SH-SY5Y (cell line): ENCODE results near the gene GRIN2A.

Source experiments
- GATA2 ChIP-seq: IDR thresholded peaks from 2 replicates; pipeline ENCODE4 v1.6.1; 2011; ENCODE audit warnings: mild to moderate bottlenecking, low read depth, low read length
- GATA3 ChIP-seq: IDR thresholded peaks from 2 replicates; pipeline ENCODE4 v1.6.1; 2011; ENCODE audit warnings: low read depth, mild to moderate bottlenecking, low read length, moderate library complexity

The GRIN2A gene

DNA sequence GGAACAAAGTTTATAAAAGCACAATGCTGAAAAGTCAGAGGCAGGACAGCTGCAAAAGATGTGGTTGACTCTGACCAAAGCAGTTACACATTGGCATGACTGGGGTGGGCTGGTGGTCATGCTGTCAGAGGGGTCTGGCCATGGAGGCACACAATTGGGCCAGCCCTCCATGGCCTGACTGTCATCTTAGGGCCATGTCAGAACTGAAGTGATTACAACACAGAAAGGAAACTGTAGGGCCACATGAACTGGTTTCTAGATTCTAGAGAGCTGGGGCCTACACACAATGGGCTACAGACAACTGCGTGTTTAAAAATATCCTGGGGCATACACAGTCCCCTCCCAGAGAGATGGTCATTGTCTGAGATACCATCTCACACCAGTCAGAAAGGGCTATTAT lies 380.6 kb downstream of the GRIN2A start:
- TF ChIP-seq GATA2 (no peak), GATA3 (no peak)

DNA sequence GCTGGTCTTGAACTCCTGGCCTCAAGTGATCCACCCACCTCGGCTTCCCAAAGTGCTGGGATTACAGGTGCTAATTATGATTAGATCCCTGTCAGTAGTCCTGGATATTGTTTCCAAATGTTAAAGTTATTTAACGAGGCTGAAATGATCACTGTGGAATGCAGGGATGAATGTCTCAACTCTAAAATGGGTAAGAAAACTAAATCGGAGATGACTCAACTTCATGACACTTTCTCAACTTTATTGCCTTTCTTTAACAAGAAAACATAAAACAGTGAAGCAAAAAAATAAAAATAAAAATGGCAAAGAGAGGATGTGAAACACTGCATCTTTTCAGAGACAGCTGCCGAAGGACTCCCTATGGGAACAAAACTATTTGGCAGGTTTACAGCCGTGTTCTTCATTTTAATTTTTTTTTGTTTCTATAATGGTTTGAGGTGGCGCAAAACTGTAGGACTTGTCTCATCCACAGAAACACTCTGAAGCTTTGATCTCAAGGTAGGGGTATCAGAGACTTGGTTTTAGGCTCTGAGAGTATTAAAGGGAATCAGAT lies 382.0 kb downstream of the GRIN2A start:
- TF ChIP-seq GATA2 (no peak), GATA3 (no peak)

DNA sequence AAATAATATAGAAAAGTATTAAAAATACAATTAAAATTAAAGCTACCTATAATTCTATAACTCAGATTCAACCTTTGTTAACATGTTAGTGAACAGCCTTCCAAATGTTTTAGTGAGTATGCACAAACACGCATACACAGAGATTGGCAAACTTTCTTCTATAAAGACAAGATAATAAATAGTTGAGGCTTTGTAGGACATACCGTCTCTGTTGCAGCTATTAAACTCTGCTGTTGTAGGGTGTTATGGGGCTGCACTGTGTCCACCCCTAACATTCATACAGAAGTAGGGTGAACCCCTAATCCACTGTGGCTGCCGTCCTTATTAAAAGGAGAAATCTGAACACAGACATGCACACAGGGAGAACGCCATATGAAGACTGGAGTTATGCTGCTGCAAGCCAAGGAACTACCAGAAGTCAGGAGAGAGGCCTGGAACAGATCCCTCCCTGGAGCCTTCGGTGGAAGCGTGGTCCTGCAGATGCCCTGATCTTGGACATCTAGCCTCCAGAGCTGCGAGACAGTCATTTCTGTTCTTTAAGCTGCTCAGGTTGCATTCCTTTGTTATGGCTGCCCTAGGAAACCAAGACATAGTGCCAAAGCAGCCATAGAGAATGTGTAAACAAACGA lies 383.2 kb downstream of the GRIN2A start:
- TF ChIP-seq GATA2: no peak
- TF ChIP-seq GATA3: no peak

DNA sequence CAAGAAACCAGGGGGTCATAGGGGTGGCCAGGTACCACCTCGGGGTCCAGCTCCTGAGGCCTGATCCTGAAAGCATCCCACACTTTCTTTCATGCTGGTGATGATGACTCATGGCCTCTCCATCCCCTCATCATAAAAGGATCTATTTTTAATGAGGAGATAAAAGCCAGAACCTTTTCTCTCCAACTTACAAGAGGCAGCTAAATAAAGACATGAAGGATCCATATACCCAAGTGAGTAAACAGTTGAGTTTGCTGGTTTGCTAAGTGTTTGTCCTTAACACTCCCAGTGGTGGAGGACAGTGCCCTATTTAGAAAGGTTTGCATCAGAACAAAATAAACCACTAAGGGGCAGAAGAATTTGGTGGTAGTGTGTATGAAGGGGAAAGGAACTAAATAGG lies 383.8 kb downstream of the GRIN2A start:
- TF ChIP-seq GATA2 (no peak), GATA3 (no peak)

DNA sequence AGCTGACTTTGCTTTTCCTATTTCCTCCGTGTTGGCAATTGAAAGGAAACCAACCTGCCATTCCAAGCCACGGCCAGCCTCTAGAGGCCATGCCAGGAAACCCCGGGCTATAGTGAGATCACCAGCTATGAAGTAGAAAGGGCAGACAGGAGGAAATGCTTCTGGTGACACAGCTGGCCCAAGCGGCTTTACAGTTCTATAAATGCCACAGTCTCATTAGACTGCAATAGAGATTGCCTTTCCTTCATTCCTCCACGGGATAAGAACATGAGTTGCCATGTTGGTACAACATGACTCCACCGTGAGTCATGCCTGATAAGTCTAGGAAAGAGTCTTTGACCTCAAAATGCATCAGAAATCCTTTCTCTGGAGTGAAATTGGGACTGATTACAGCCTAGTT lies 384.9 kb downstream of the GRIN2A start:
- TF ChIP-seq GATA3 (no peak), GATA2 (no peak)

DNA sequence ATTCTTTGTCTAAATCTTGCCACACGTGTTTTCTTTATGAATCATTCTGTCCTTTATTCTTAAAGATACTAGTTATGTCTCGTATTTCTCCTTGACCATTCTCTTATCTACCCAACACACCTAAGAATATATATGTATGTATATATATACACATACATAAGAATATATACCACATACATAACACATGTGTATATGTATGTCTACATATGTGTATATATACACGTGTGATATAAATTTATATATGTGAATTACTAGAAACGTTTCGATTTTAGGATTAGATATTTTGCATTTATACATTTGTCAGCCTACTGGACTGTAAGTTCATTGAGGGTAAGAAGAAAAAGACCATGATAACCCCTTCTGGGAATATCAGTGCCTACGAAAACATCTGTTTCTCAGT lies 388.6 kb downstream of the GRIN2A start:
- TF ChIP-seq GATA3 (no peak), GATA2 (no peak)

DNA sequence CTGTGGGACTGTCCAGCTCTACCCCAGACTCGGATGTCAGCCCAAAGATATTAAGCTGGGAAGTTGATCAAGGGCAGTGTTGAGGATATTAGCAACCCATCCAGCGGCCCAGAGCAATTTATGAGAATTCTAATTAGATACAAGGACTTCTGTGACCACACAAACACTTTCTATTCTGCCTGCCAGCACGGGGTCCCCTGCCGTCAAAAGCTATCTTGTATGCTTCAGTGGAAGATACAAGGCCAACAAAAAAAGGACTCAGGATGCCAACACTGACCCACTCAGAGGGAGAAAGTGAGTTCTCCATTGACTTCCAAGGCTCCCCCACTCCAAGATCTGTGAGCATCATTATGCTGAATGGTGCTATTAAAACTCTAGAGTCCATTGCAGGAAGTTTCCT lies 390.7 kb downstream of the GRIN2A start:
- no peak for TF ChIP-seq GATA3
- no peak for TF ChIP-seq GATA2

DNA sequence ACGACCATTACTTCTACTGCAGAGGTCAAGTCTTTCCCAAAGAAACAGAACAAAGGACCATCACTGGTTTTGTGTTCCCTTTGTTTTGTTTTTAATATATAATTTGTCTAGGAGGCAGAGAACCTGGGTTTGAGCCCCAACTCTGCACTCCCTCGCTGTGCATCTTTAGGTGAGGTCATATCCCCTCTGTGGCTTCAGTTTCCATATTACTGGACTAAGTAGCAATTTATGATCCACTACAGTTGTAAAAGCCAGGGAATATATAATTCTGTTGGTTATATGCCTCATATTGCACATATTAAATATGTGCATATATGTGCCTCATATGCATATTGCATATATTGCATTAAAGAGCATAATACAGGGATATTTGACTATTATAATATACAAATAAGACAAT lies 392.0 kb downstream of the GRIN2A start:
- TF ChIP-seq GATA3 (no peak), GATA2 (no peak)

DNA sequence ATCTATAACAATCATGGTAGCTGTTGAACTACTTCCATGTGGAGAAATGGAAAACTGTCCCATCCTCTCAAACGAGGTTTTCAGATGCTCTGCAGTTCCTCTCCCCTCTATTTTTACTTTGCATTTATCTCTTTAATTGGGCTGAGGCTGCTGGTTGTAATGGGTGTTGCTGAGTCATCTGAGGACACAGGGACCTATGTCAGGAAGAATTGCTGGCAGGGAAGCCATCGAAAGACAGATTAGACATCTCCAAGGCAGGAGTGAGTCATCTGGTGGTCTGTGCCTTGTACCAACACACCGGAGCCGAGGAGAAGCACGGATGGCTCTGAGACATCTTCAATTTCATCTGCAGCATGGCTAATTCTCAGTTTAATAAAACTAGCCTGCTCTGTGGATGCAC lies 394.5 kb downstream of the GRIN2A start:
- TF ChIP-seq GATA2 (no peak), GATA3 (no peak)

DNA sequence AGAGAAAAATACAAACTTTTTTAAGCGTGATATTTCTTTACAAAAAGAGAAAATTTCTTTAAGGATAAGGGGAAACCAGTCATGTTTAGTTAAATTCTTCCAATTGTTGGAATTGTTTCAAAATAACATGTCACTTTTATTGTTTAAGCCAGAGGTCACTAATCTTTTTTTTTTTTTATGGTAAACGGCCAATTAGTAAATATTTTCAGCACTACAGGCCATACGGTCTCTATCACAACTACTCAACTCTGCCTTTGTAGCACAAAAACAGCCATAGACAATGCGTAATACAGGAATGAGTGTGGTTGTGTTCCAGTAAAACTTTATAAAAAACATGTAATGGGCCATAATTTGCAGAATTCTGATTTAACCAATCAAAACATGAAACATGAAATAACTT lies 401.4 kb downstream of the GRIN2A start:
- no peak for TF ChIP-seq GATA3
- no peak for TF ChIP-seq GATA2

DNA sequence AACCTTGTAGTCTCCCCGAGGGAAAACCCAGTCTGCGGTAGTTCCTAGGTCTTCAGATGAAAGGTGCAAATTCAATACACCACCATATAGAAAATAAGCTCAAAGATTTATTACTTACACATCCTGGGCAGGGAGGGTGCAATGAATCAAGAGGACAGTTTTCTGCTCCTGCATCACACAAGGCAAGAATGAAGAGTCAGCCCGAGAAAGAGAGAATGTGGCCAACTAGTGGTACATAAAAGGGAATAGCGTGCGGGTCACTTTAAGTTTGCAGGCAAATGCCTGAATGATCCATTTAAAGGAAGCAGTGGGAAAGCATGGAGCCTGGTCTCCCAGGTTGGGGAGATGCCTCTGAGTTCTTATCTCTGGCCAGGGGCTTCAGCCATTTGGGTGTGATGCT lies 403.4 kb downstream of the GRIN2A start:
- TF ChIP-seq GATA3: no peak
- no peak for TF ChIP-seq GATA2

DNA sequence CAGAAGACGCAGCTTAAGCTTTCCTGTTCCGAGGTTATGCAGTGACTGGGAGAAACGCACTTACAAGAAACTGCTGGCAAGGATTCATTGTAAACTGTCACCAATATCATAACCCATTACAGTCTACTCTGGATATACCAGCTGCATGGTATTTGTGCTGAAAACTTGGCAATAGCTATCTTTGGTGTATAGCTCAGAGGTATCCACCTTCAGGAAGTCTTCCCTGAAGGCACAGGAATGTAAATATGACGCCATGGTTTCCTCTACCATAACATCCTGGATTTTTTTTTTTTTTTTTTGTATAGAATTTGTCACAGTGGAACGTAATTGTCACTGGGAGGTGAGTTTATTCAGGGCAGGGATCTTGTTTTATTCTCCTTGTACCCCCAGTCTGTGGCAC lies 406.2 kb downstream of the GRIN2A start:
- no peak for TF ChIP-seq GATA2
- TF ChIP-seq GATA3: no peak

DNA sequence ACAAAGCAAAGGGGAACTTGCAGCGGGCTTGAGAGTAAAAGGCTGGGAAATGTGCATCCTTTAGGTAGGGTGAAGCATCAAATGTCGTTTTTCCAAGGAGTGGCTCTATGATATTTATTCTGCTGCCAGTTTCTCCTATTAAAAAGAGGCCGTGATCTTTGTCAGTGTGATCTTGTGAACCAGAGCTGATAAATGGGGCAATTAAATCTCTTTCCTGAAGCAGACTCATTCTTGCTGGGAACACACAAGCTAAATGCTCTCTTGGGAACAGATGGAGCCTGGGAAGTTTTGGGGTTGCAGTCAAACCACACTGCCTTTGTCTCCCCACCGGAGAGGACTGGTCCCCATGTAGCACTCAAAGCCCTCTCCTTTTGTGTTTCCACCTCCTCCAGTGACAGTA lies 408.9 kb downstream of the GRIN2A start:
- no peak for TF ChIP-seq GATA3

DNA sequence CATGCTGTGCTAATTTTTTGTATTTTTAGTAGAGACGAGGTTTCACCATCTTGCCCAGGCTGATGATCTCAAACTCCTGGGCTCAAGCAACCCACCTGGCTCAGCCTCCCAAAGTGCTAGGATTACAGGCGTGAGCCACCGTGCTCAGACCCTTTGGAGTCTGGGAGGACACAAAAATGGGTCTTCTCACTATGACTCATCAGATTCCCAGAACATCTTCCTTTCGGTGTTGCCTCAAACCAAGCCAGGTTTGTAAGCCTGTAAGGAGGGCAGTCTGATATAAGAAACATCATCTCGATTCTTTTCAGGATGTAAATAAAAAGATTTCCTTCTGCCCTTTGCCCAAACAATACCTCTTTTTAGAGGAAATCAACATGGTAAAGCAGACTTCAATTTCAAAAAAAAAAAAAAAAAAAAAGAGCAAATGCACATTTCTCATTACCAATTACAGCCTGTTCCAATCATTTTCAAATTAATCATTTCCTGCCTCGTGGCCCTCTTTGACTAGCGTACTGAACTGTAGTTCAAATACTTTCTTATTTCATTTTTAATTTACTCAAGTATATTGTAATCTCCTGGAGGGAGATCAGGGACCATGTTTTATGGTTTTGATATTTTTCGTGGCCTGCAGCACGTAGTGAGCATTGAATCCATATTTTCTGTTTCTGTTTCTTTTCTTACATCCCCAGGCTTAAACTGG lies 409.6 kb downstream of the GRIN2A start:
- TF ChIP-seq GATA3 (no peak), GATA2 (no peak)

DNA sequence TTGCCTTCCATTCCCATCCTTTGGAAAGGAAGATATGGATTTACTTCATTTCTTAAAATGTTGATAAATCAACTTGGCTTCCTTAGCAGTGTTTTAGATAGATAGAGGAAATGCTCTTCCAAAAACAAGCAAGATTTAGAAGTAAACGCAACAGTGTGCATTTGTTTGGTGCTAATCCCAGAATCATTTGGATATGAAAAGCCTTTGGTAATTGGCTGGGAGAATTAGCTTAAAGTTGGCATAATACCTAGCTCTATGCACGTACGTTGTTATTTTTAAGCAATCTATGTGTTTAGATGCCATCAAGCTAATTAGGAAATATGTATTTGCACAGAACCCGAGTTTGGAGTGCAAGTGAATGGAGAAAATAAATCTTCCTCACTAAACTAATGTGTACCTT lies 415.3 kb downstream of the GRIN2A start:
- TF ChIP-seq GATA2: no peak
- TF ChIP-seq GATA3: no peak

DNA sequence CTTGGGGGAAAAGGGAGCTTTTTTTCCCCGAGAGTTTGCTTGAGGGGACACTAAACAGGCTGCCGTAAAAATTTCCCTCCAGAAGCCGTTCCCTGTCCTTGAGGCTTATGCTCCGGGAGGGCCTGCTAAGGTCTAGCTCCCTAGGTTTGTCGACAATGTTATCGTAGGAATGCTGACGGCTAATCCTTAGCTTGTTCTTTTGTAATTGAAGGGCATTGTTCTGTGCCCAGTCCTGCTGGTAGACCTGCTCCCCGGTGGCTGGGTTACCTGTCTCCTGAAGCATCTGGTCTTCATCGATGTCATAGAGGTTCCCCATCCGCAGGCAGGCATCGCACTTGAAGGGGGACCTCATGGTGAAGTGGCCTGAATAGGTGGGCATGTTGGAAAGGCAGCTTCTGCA lies 418.7 kb downstream of the GRIN2A start:
- no peak for TF ChIP-seq GATA3
- no peak for TF ChIP-seq GATA2
